Measurements from ENCODE around the gene PSTPIP2. TPM values are rescaled to one million over a fixed set of nuclear protein-coding genes. Genes with fewer than 3 reads are reported as not detected.
"Not testable (repeated sequence)": the region's sequence is repeated elsewhere in the genome, so short reads cannot be mapped to it uniquely, and the experiment has no call there.

The PSTPIP2 gene
- total RNA-seq (2014; rRNA removed; shearing (Covaris generic)): 0.36 and 0.68 TPM in 2 replicates

- DNase-seq (ENCODE audit: low read depth): peak; percentile 45
Measured at GRCh38 chr18:46071653-46072375, at the start of gene PSTPIP2. Gene PSTPIP2, minus strand, starts transcription at chr18:46072260. Its CDS starts 72 bp downstream, at chr18:46072188.

GRCh38 chr18:46113751-46114150 is 41.7 kb upstream of the PSTPIP2 start:
- DNase-seq (ENCODE audit: low read depth): no peak

GRCh38 chr18:46110406-46110805 is 38.3 kb upstream of the PSTPIP2 start:
- DNase-seq (ENCODE audit: low read depth): no peak

GRCh38 chr18:46109386-46109785 is 37.3 kb upstream of the PSTPIP2 start:
- DNase-seq (ENCODE audit: low read depth): no peak

GRCh38 chr18:46104128-46104911 is 32.3 kb upstream of the PSTPIP2 start, which contains the start of gene HAUS1:
Gene HAUS1, plus strand, starts transcription at chr18:46104385. Its CDS starts 27 bp downstream, at chr18:46104412.
- DNase-seq (ENCODE audit: low read depth): peak; percentile 83

GRCh38 chr18:46099463-46099862 is 27.4 kb upstream of the PSTPIP2 start:
- no peak for DNase-seq (ENCODE audit: low read depth)

- no peak for DNase-seq (ENCODE audit: low read depth)
Measured at GRCh38 chr18:46098616-46098933, 26.5 kb upstream of the PSTPIP2 start.

GRCh38 chr18:46097801-46098615 is 25.9 kb upstream of the PSTPIP2 start, which contains the start of gene ATP5F1A:
Gene ATP5F1A, minus strand, starts transcription at chr18:46098296. Its CDS starts 65 bp downstream, at chr18:46098231.
- peak; percentile 81 for DNase-seq (ENCODE audit: low read depth)

- DNase-seq (ENCODE audit: low read depth): no peak
Measured at GRCh38 chr18:46097431-46097800, 25.4 kb upstream of the PSTPIP2 start.

- no peak for DNase-seq (ENCODE audit: low read depth)
Measured at GRCh38 chr18:46096651-46097300, 24.7 kb upstream of the PSTPIP2 start.

- DNase-seq (ENCODE audit: low read depth): no peak
Measured at GRCh38 chr18:46095532-46095931, 23.5 kb upstream of the PSTPIP2 start.

- DNase-seq (ENCODE audit: low read depth): not testable (repeated sequence)
Measured at GRCh38 chr18:46088501-46088900, 16.4 kb upstream of the PSTPIP2 start.

- DNase-seq (ENCODE audit: low read depth): no peak
Measured at GRCh38 chr18:46084431-46084830, 12.4 kb upstream of the PSTPIP2 start.

GRCh38 chr18:46080156-46080555 is 8.1 kb upstream of the PSTPIP2 start:
- DNase-seq (ENCODE audit: low read depth): no peak

GRCh38 chr18:46079336-46079735 is 7.3 kb upstream of the PSTPIP2 start:
- no peak for DNase-seq (ENCODE audit: low read depth)

- peak; percentile 52 for DNase-seq (ENCODE audit: low read depth)
Measured at GRCh38 chr18:46073474-46074331, 1.6 kb upstream of the PSTPIP2 start.

- DNase-seq (ENCODE audit: low read depth): no peak
Measured at GRCh38 chr18:46072959-46073358, 899 bp upstream of the PSTPIP2 start.

GRCh38 chr18:46072376-46072867 is 362 bp upstream of the PSTPIP2 start:
- no peak for DNase-seq (ENCODE audit: low read depth)

GRCh38 chr18:46070815-46071652 is 1.0 kb downstream of the PSTPIP2 start:
- no peak for DNase-seq (ENCODE audit: low read depth)

Measured in RPMI7951 (cell line).